Measurements from ENCODE around the gene BAIAP2.
"Not testable (repeated sequence)": the region's sequence is repeated elsewhere in the genome, so short reads cannot be mapped to it uniquely, and the experiment has no call there.

The BAIAP2 gene

GRCh38 chr17:81148571-81148970, 113.6 kb downstream of the BAIAP2 start:
- DNase-seq = no peak

GRCh38 chr17:81148986-81149533, 114.1 kb downstream of the BAIAP2 start:
- no peak for DNase-seq

GRCh38 chr17:81150377-81151077, 115.6 kb downstream of the BAIAP2 start:
- no peak for DNase-seq

GRCh38 chr17:81151278-81151677, 116.3 kb downstream of the BAIAP2 start:
- DNase-seq = no peak

- no peak for DNase-seq
Measured at GRCh38 chr17:81152288-81152828, 117.4 kb downstream of the BAIAP2 start.

GRCh38 chr17:81153340-81153803, 118.4 kb downstream of the BAIAP2 start:
- DNase-seq = no peak

GRCh38 chr17:81154016-81154415, 119.1 kb downstream of the BAIAP2 start:
- DNase-seq = not testable (repeated sequence)

- DNase-seq = no peak
Measured at GRCh38 chr17:81154961-81155360, 120.0 kb downstream of the BAIAP2 start.

- DNase-seq = no peak
Measured at GRCh38 chr17:81156866-81157805, 122.2 kb downstream of the BAIAP2 start.

GRCh38 chr17:81157848-81158687, 123.1 kb downstream of the BAIAP2 start:
- no peak for DNase-seq

- DNase-seq = no peak
Measured at GRCh38 chr17:81158688-81159590, 124.0 kb downstream of the BAIAP2 start.

- DNase-seq = no peak
Measured at GRCh38 chr17:81159611-81160265, 124.8 kb downstream of the BAIAP2 start.

- DNase-seq = no peak
Measured at GRCh38 chr17:81160306-81160705, 125.4 kb downstream of the BAIAP2 start.

GRCh38 chr17:81160747-81161453, 125.9 kb downstream of the BAIAP2 start:
- DNase-seq = no peak

- DNase-seq = no peak
Measured at GRCh38 chr17:81161536-81161935, 126.6 kb downstream of the BAIAP2 start.

- no peak for DNase-seq
Measured at GRCh38 chr17:81161972-81162371, 127.0 kb downstream of the BAIAP2 start.

- DNase-seq = no peak
Measured at GRCh38 chr17:81162491-81162890, 127.5 kb downstream of the BAIAP2 start.

- DNase-seq = no peak
Measured at GRCh38 chr17:81163051-81163695, 128.2 kb downstream of the BAIAP2 start.

GRCh38 chr17:81163703-81164370, 128.9 kb downstream of the BAIAP2 start:
- DNase-seq = no peak
